Femur (tissue), 1 donor: ENCODE measurements around the gene LPO.

Source experiments
- DNase-seq: peaks from one replicate; pipeline ENCODE4 v3.0.0-alpha.2; 2017

The LPO gene

GRCh38 chr17:58306131-58306951 is 68.0 kb downstream of the LPO start:
- DNase-seq = no peak

GRCh38 chr17:58307468-58308172 is 69.2 kb downstream of the LPO start:
- no peak for DNase-seq

DNA sequence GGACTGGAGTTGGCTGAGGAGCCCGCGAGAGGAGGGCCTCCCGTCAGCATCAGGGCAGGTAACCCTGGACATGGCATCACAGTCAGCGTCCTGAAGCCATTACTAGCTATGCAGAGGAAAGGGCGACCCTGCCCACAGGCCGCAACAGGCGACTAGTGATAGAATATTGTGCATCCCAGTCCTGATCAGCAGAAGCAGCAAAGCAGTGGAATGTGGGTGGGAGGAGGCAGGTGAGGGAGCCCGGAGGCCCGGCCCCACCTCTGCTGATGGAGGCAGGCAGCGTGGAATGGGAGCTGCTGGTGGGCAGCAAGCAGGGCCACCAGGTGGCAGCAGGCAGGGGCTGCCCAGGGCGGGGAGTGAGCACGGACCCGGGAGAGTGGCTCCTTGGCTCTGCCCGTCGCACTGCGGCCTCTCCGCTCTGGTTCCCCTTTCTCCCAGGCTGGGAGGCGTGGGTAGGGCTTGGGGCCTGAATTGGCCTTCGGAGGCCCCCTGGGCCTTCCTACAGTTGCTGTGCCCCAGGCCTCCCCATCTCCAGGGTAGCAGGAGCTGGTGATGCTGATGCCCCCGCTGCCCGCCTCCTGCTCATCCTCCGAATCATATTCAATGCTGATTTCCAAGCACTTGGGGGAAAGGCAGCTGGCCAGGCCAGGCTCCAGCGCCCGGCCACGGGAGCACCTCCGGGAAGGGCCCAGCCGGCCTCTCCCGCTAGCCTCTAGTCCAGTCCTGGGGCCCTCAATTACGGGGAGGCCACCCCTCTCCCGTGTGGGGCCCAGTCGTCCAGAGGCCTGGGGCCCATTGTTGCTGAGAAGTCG is 70.0 kb downstream of the LPO start:
- peak; percentile 24 for DNase-seq

- DNase-seq = peak; percentile 14
These were observed 70.9 kb downstream of the LPO start for GRCh38 chr17:58308985-58309917.

DNA sequence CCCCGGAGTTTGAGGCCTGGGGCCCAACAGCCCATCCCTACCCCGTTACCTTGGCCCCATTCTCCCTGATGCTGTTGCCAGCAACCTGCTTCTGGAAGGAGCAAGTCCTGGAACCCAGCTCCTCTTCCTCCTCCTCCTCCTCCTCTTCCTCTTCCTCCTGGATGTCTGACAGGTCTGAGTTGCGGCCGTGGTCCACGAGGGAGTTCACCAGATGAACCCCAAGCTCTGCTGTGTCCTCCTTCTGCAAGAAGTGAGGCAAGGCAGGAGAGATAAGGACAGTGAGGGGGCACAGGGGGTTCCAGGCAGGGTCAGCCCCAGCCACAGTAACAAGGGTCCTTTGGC is 71.5 kb downstream of the LPO start:
- DNase-seq = no peak

DNA sequence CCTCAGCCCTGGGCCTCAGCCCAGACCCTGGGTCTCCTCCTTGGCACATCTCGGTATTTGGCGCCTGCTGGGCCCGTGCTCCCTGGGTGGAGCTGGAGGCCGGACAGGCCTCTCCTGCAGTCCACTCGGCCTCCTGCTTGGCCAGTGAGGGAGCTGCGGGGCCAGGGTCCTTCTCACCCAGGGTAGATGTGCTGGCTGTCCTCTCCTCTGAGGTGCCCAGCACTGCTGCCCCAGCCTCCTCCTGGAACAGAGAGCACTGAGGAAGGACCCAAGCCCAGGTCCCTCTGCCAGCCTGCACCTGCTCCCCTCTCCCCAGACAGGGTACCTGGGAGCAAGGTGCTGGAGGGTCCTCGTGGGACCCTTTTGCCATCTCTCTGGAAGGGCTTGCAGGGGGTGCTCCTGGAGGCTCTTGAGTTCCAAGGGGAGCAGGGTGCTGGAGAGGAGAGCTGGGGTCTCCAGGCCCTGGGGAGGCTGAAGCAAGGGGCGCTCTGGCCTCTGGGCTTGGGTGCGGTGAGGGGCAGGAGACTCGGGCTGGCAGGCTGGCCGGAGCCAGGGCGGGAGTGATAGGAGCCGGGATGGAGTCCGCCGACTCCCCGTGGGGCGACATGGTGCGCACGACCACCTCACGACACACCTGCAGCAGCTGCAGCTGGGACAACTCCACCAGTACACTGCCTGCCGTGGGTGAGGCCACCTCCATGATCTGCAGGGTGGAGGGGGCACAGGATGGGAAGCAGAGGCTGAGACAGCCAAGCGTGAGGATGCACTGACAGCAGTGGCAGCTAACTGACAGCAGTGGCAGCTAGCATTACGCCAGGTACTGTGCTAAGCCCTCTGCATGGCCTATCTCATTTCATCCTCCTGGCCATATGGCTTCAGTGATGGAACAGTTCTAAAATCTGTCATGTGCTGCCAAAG is 72.4 kb downstream of the LPO start:
- peak; percentile 14 for DNase-seq

- peak; percentile 16 for DNase-seq
These were observed 73.1 kb downstream of the LPO start for GRCh38 chr17:58311429-58311894.

GRCh38 chr17:58312021-58312630 is 73.7 kb downstream of the LPO start:
- DNase-seq = peak; percentile 13

DNA sequence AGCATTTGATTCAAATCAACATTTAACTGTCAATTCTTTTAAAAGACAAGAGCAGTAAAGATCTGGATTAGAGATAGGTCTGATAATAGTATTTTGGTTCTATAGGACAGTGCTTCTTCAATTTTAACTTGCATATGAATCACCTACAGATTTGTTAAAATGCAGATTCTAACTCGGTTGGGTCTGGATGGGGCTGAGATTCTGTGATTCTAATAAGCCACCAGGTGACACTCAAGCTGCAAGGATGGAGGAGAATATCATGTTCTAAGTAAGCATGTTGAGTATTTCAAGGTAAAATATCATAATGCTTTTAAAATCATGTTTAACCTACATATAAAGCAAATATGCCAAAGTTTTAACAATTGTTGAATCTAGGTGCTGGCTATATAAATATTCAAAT is 74.4 kb downstream of the LPO start:
- DNase-seq = no peak

DNA sequence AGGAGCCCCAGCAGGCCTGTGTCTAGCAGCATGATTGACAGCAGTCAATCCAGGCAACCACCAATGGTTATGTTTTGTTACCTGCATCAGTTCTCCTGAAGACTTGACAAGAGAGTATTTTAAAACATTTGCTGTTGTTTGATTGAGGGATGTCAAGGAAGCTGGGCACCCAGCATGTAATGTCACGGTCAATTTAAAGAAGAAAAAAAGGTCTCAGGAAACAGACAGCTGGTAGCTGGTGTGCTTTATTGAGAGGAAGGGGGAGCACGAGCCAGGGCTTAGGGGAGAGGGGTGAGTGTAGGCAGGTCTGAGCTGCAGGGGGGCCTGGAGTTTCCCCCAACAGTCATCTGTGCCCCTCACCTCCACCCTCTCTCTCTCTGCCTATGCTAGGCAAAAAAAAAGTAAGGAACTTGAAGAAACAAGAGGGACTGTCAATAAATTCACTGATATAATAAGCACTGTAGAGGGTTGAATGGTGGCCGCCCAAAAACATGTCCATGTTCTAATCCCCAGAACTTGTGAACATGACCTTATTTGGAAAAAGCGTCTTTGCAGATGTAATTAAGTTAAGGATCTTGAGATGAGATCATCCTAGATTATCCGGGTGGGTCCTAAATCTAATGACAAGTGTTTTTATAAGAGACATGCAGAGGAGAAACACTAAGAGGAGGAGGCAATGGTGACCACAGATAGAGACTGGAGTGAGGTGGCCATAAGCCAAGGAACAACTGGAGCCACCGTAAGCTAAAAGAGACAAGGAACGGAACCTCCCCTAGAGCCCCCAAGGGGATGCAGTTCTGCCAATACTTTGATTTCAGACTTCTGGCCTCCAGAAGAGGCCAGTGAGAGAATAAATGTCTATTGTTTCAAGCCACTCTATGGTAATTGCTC is 75.7 kb downstream of the LPO start:
- DNase-seq = no peak

- DNase-seq = no peak
These were observed 76.3 kb downstream of the LPO start for GRCh38 chr17:58314706-58315015.

GRCh38 chr17:58315281-58315711 is 76.9 kb downstream of the LPO start:
- peak; percentile 9 for DNase-seq

DNA sequence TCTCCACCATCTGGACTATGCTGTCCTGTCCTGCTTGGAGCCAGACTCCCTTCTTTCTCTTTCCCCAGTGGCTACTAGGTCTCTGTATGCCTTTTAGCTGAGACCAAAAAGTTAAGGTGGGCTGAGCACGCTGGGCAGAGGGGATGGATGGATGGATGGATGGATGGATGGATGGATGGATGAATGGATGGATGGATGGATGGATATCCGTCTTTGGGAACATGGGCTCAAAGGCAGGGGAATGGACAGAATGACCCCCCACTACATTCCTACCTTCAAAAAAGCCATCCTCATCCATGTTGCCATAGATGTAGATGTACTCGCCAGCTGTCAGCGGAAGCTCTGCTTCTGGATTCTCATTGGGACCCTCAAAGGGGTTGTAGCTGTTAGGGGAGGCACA is 77.4 kb downstream of the LPO start:
- no peak for DNase-seq

- peak; percentile 10 for DNase-seq
These were observed 78.0 kb downstream of the LPO start for GRCh38 chr17:58316260-58316960.

- DNase-seq = peak; percentile 42
These were observed 79.2 kb downstream of the LPO start for GRCh38 chr17:58317421-58318064.

DNA sequence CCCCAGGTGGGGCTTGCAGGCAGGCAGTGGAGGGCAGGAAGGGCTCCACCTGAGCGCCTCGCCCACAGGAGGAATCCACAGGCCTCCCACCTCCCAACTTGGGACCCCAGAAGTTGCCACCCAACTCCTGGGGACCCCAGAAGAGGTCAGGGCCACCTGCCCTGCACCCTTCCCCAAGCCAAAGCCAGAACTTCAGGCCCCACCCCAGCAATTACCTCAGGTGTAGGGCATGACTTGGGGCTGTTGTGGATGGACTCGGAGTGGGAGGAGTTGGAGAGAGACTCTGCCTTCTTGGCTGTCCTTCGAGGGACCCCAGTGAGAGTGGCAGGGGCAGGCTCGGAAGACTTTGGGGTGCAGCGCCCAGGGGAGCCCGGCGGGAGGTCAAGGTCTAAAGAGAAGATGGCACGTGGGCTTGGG is 79.7 kb downstream of the LPO start:
- peak; percentile 18 for DNase-seq
